ENCODE measurements around the gene DHX57.
"Not testable (repeated sequence)": the region's sequence is repeated elsewhere in the genome, so short reads cannot be mapped to it uniquely, and the experiment has no call there.

DHX57 gene

DNA sequence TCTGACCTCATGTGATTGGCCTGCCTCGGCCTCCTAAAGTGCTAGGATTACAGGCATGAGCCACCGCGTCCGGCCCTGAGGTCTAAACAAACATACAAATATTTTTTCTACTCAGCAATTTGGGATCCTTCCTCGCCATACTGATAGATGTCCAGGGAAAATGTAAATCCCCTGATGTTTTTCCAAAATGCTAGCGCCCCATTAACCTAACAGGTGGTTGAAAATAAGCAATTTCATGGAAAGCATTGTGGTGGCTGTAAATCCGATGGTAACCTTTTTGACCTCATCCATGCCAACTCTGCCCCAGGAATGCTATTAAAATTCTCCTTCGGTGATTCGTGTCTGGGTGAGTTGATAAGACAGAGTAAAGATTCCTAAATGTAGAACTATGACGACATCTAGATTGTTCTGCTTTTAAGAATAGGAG is 78.5 kb downstream of the DHX57 start:
- no peak for DNase-seq (ENCODE audit: low read depth)

DNA sequence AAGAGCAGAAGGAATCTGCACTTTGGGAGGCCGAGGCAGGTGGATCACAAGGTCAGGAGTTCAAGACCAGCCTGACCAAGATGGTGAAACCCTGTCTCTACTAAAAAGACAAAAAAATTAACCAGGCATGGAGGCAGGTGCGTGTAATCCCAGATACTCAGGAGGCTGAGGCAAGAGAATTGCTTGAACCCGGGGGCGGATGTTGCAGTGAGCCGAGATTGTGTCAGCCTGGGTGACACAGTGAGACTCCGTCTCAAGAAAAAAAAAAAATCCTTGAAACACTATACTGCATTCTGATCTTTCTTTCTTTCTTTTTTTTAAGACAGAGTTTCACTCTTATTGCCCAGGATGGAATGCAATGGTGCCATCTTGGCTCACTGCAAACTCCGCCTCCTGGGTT is 80.7 kb downstream of the DHX57 start:
- not testable (repeated sequence) for DNase-seq (ENCODE audit: low read depth)

DNA sequence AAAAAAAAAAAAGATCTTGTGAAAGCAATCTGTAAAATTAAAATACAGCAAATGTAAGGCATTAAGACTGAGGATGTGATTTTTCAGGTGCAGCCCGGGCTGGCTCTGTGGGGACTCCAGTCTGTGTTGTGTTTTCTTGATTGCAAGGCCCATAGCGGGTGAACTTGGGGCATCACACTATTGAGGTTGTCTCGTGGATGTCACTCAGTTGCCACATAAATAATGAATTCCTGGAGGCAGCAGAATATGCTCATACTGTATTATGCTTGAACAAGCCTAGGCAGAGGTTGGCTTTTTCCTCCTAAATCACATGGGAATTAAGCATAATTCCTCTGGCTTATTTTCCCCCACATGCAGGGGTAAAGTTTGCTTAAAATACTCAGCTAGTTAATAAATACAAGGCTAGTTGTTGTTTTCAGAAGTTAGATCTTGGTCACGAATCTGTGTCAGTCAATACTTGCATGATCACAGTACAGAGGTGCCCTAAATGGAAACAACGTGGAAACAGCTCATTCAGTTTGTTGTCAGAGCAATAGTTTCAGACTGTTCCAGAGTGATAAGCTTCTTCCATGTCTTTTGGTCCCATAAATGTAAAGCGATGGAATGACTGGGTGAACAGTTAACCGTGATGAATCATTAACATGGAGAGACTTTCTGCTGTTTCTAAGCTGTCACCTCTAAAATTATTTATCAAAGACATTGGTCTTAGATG is 81.3 kb downstream of the DHX57 start:
- no peak for DNase-seq (ENCODE audit: low read depth)

DNA sequence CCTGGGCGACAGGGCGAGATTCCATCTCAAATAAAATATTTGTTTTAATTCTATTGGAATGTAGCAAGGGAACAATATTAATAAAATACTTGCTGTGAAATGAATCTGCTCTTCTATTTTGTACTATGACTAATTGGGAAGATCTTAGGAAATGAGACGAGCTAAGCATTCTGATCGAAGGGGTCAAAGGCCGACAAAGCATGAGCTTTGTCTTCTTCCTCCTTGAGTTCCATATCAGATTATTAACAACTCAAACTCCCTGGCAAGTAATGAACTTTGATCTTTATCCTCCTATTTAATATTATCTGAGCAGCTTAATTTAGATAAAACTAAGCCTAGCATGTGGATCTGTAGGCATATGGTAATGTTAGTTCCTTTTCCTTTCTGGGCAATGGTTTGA is 82.2 kb downstream of the DHX57 start:
- no peak for DNase-seq (ENCODE audit: low read depth)

DNA sequence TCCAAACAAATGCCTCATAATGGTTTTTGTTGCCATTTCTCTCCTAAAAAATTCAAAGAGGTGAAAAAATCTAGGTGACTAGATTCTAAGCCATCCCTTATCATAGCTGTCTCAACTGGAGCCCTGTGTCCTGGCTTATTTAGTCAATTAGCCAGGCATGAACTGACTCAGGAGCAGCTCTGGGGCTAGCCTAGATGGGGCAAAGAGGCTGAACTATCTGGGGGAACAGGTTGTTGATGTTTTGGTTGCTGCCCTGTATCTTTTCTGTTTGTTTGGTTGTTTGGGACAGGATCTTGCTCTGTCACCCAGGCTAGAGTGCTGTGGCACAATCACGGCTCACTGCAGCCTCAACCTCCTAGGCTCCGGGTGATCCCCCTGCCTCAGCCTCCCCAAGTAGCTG is 83.0 kb downstream of the DHX57 start:
- no peak for DNase-seq (ENCODE audit: low read depth)

DNA sequence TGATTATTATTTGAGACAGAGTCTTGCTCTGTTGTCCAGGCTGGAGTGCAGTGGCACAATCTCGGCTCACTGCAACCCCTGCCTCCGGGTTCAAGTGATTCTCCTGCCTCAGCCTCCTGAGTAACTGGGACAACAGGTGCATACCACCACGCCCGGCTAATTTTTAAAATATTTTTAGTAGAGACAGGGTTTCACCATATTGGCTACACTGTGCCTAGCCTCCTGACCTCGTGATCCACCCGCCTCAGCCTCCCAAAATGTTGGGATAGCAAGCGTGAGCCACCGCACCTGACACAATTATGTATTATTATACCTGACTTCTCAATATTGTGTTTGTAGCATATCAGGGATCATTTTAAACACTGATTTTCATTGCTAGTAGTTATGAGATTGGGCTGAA is 83.4 kb downstream of the DHX57 start:
- not testable (repeated sequence) for DNase-seq (ENCODE audit: low read depth)

DNA sequence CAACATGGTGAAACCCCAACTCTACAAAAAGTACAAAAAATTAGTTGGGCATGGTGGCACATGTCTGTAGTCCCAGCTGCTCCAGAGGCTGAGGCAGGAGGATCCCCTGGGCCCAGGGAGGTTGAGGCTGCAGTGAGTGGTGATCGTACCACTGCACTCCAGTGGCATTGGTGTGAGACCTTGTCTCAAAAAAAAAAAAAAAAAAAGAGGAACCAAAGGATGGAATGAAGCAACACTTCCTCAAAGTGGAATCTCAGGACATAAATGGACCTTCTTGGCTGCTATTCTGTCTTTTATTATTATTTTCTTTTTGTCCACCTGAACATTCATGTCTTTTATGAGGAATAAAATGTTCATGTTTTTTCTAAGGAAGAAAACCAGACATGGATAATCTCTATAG is 84.0 kb downstream of the DHX57 start:
- no peak for DNase-seq (ENCODE audit: low read depth)

DNA sequence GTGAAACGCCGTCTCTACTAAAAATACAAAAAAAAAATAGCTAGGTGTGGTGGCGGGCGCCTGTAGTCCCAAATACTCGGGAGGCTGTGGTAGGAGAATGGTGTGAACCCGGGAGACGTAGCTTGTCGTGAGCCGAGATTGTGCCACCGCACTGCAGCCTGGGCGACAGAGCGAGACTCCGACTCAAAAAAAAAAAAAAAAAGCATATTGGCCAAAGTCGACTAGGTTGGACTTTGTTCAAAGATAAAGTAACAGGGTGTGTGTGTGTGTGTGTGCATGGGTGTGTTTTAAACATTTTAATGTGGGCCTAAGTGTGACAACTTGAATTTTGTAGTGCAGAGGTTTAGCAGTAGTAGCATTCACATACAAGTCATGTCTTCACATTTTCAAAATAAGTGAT is 86.0 kb downstream of the DHX57 start:
- DNase-seq (ENCODE audit: low read depth), result no peak

DNA sequence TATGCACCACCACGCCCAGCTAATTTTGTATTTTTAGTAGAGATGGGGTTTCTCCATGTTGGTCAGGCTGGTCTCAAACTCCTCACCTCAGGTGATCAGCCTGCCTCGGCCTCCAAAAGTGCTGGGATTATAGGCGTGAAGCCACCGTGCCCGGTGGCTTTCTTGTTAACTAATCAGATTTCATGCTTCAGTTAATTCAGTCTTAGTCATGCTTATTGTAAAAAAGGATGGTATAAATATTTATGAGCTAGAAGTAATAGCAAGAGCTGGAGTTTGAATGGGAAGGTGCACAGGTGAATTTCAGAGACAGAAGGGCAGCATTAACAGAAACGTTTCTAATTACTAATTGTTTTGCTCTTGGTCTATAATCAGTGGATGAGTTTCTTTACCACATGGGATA is 87.4 kb downstream of the DHX57 start:
- DNase-seq (ENCODE audit: low read depth), result no peak

DNA sequence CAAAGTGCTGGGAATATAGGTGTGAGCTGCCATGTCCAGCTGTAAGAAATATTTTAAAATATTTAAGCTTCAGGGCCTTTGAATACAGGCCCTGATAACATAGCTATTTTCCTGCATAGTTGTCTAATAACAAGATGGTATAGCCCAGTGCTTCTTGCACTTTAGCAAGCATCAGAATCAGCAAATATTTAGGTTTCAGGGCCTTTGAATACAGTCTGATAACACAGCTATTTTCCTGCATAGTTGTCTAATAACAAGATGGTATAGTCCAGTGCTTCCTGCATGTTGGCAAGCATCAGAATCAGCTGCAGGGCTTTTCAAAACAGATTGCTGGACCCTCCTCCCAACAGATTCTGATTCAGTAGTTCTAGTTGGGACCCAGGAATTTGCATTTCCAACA is 92.1 kb downstream of the DHX57 start:
- DNase-seq (ENCODE audit: low read depth), result no peak

DNA sequence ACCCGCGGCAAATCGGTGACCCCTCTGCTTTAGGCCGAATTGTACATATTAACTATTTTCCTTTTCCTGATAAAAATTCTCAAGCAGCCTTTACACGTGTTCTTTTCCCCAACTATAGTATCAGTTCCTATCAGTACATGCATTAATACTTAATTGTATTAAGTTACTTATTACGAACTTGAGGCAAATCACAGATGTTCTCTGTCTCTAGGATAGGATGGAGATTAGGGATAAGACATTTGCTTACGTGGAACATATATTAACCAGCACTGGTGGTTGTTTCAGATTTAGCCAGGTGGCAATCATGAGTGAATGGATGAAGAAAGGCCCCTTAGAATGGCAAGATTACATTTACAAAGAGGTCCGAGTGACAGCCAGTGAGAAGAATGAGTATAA is 97.0 kb downstream of the DHX57 start:
- no peak for DNase-seq (ENCODE audit: low read depth)

DNA sequence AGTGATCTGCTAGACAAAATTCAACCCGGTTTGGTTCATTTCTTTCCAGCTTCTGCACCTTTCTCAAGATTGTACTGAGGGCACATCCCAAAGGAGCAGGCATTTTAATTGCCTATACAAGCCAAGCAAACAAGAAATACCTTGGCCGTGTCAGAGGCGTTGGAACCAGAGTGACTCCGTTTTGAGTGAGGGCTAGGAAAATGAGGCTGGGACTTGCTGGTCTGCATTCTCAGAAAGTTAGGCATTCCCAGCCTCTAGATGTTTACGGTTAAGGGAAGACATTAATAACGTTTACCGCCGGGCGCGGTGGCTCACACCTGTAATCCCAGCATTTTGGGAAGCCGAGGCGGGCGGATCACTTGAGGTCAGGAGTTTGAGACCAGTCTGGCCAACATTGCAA is 99.2 kb downstream of the DHX57 start:
- no peak for DNase-seq (ENCODE audit: low read depth)

DNA sequence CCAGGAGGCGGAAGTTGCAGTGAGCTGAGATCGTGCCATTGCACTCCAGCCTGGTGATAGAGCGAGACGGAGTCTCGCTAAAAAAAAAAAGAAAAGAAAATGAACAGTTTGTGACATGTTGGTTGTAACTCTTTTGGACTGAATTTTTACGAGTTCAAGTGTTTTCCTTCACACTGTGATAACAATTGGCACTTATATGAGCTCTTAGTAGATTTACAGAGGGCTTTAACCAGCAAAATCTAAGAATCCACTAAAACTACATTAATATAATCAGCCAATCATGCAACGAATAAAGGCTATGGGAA is 99.9 kb downstream of the DHX57 start:
- no peak for DNase-seq (ENCODE audit: low read depth)

DNA sequence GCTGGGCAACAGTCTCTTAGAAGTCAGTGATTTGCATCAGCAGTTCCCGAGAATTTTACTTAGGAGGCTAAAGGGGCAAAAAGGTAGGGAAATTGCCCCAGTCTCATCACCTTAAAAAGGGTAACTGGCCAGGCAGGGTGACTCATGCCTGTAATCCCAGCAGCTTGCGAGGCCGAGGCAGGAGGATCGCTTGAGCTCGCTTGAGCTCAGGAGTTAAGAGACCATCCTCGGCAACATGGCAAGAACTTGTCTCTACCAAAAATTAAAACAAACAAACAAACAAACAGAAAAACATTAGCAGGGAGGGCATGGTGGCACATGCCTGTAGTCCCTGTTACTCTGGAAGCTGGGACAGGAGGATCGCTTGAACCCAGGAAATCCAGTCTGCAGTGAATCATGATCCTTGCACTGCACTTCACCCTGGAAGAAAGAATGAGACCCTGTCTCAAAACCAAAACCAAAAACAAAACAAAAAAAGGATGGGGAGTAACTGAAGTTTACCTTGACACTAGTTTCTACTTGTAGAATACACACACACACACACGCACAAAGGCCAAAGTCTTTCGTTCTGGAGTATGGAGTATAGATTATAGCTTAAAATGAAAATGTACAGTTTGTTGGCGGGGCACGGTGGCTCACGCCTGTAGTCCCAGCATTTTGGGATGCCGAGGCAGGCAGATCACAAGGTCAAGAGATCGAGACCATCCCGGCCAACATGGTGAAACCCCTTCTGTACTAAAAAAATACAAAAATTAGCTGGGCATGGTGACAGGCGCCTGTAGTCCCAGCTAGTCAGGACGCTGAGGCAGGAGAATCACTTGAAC is 100.4 kb downstream of the DHX57 start:
- DNase-seq (ENCODE audit: low read depth), result no peak

DNA sequence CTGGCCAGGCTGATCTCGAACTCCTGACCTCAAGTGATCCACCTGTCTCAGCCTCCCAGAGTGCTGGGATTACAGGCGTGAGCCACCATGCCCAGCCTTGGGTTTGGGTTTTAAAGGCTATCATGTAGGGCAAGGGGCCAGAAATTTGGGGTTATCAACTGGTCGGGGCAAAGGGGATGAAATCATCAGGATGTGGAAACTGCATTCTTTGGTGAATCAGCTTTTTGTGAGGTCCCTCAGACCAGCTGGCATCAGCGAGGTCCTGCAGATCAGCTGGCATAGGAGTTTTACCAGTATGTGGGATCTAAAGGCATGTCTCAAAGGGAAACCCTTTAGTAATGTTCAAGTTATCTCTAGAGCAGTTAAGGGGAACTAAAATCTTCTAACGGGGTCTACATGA is 104.1 kb downstream of the DHX57 start:
- peak; percentile 68 for DNase-seq (ENCODE audit: low read depth)

DNA sequence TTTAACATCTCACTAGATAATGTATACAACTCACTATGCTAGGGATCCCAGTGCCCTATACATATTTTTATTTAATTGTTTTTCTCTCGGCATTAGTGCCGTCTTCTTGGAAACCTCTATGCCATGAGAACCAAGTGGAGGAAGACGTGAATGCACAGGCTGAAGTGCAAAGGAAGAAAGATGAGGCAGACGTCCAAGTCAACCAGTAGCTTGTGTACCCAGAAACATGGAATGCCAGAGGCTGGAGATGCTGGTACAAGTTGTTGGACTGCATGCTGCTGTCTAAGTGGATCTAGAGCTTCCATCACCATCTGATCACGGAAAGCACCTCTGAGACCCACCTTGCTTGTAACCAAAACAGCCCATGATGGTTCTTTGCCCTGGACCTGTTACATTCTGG is 110.2 kb downstream of the DHX57 start:
- DNase-seq (ENCODE audit: low read depth), result no peak

DNA sequence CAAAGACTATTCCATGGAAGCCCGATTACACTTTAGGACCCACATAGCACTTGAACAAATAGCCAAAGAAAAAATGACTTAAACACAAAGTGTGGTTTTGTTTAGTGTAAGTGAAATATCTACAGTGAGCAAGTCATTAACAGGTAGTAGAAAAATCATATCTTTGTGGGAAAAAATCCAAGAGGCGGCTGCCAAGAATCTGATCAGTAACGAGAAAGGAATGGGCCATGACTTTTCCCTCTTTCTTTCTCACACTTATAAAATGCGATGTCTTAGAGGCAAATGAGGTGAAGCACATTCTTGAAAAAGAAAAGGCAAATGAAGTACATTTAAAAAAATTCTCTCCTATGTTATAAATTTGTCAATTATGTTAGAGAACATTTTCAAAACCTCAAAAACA is 110.6 kb downstream of the DHX57 start:
- peak; percentile 76 for DNase-seq (ENCODE audit: low read depth)

DNA sequence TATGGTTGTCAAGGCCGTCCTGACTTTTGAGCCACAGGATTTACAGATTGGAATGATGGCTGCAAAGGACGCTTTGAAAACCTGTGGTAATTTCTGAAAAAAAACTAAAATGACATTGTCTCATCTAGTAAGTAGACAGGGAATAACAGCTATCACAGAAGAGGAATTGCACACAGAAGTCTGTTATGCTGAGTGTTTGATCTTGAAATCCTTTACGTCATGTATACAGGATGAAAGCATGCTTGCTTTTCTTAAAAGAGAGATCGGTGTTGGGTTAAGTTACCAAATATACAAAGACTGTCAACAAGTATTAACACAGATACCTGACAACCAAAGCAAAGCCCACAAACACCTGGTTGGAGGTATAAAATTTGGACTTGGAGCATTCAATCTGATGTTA is 112.0 kb downstream of the DHX57 start:
- DNase-seq (ENCODE audit: low read depth), result no peak

DNA sequence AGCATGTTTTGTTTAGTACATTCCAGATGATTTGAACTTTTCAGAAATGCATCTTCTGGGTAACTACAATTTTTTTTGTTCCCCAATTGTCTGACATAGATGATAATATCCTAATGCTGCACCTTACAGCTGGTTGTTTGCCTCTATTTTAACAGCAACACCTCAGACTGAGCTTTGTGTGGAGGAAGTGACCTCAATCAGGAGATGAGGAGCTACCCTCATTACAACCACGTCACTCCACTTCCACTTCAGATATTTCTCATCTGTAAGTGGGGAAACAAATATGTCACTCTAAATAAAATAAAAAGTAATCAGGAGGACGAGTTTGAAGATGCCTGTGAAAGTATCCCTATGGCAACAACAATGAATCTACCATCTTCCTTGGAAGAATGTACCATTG is 112.5 kb downstream of the DHX57 start:
- DNase-seq (ENCODE audit: low read depth), result no peak

DNA sequence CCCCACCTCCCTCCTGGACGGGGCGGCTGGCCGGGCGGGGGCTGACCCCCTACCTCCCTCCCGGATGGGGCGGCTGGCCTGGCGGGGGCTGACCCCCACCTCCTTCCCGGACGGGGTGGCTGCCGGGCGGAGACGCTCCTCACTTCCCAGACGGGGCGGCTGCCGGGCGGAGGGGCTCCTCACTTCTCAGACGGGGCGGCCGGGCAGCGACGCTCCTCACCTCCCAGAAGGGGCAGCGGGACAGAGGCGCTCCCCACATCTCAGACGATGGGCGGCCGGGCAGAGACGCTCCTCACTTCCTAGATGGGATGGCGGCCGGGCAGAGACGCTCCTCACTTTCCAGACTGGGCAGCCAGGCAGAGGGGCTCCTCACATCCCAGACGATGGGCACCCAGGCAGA is 119.8 kb downstream of the DHX57 start:
- DNase-seq (ENCODE audit: low read depth), result not testable (repeated sequence)

DNA sequence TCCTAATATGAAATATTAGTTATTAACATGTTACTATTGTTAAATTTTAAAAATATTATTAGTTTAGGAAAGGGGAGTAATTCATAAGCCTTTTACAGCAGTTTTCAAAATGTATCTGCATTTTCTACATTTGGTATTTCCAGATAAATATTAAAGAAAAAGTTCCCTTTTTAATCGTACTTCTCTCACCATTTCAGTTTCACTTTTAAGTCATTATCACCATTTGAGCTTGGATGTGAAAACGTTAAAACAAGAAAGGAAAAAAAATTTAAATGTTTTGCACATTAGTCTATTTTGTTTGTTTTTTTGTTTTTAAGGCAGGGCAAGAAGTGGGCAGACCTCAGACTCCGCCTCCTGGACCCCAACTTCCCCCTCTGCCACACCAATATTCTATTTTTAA is 121.2 kb downstream of the DHX57 start:
- DNase-seq (ENCODE audit: low read depth), result no peak

DNA sequence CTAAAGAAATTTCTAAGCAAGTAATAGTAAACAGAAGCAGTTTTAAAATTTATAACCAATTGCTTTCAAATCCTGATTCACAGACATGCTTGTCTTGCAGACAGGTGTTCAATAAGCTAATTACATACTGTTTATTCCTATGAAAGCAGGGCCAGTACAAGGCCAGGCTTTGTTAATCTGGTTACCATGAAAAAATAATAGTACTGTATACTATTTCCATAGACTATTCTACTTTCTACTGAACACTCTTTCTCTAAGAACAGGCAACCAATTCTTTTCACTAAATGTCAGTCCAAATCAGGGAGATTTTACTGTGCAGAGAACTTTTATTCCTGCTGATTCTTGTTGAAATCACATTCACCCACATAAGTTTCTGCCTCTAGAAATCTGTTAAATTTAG is 121.7 kb downstream of the DHX57 start:
- DNase-seq (ENCODE audit: low read depth), result no peak

DNA sequence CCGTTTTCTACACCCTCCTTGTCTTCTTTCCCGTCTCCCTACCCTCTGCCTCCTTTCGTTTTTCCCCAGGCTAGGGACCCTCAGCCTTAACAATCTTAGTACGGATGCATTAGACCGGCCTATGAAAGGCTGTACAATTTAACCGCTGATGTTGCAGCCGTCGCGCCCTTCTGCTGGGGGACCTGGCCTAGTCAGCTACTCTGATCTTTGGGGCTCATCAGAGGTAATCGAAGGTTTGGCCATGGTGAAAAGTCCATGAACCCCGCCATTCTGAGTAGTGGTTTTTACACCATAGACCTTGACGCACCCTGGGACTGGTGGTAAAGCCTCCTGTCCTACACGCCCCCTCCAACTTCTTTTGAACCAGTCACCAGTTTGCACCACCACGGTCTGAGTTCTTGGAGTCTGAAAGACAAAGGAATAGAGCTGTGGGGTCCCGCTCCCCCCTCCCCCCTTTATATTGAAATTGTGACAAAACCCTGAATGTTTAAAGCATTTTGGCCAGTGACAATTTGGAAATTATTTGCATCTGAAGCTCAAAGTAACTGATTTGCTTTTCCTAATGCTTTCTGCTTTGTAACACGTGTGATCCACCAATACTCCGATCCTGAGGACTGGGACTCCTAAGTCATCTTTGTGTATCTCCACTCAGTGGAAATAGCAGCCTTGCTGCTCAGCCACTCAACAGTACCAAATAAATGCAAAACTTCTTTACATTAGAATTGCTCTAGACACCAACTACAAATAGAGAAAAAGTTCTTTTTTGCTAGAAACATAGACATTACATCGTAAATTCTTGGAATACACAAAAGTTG is 123.9 kb downstream of the DHX57 start:
- peak; percentile 60 for DNase-seq (ENCODE audit: low read depth)
